Liver (tissue), 9 donors: ENCODE results near the gene DESI1. TPM values are rescaled to one million over a fixed set of nuclear protein-coding genes. Genes with fewer than 3 reads are reported as not detected.

Experiments used
- DNase-seq: peaks from one replicate; pipeline ENCODE4 v3.0.0-alpha.2; 2017; ENCODE audit warnings: low spot score
- H3K27ac ChIP-seq, 2 donors: one replicate each; pipeline ENCODE4 v1.7.0; 2013; ENCODE audit warnings: inconsistent platforms in 2 of 2, low read length in 2 of 2, control low read depth in 1 of 2, low read depth in 1 of 2, mild to moderate bottlenecking in 1 of 2
- H3K27me3 ChIP-seq, 4 donors: one replicate each; pipeline versions ENCODE4 v1.6.1 to v1.7.0; 2013; ENCODE audit warnings: low read length in 3 of 4, inconsistent platforms in 1 of 4, mild to moderate bottlenecking in 1 of 4, moderate library complexity in 1 of 4; ENCODE audit not compliant: control insufficient read depth in 4 of 4, insufficient read depth in 4 of 4
- H3K36me3 ChIP-seq, 4 donors: one replicate each; pipeline versions ENCODE4 v1.6.1 to v1.7.0; 2013; ENCODE audit warnings: low read length in 3 of 4, mild to moderate bottlenecking in 3 of 4, low read depth in 1 of 4, moderate library complexity in 1 of 4; ENCODE audit not compliant: control insufficient read depth in 4 of 4, insufficient read depth in 3 of 4
- H3K4me1 ChIP-seq, 4 donors: one replicate each; pipeline versions ENCODE4 v1.6.1 to v1.7.0; 2013; ENCODE audit warnings: low read length in 3 of 4, mild to moderate bottlenecking in 3 of 4, moderate library complexity in 1 of 4; ENCODE audit not compliant: control insufficient read depth in 4 of 4, insufficient read depth in 4 of 4
- H3K4me3 ChIP-seq, 3 donors: one replicate each; pipeline versions ENCODE4 v1.6.1 to v1.7.0; 2013; ENCODE audit warnings: low read length in 3 of 3, control low read depth in 1 of 3, low read depth in 1 of 3, mild to moderate bottlenecking in 1 of 3
- H3K9ac ChIP-seq, 2 donors: one replicate each; pipeline ENCODE4 v1.7.0; 2013; ENCODE audit warnings: low read length in 2 of 2, mild to moderate bottlenecking in 2 of 2, moderate library complexity in 2 of 2, control low read depth in 1 of 2, low read depth in 1 of 2
- H3K9me3 ChIP-seq, 4 donors: one replicate each; pipeline versions ENCODE4 v1.6.1 to v1.7.0; 2013; ENCODE audit warnings: low read length in 3 of 4; ENCODE audit not compliant: control insufficient read depth in 4 of 4
- ATF3 ChIP-seq: IDR thresholded peaks from 2 replicates; pipeline ENCODE4 v1.6.1; 2016; ENCODE audit warnings: antibody characterized with exemption
- CTCF ChIP-seq: fragments of 150-350 bp; IDR thresholded peaks from 2 replicates; pipeline ENCODE4 v1.5.1; 2017; ENCODE audit warnings: improper control_type of control experiment, low read depth, low read length; ENCODE audit not compliant: missing input control
- EGR1 ChIP-seq, 2 donors: IDR thresholded peaks; 2 replicates each; pipeline ENCODE4 v1.6.1; 2016 to 2018; ENCODE audit warnings: antibody characterized with exemption in 2 of 2, low read depth in 2 of 2
- FOXA1 ChIP-seq: IDR thresholded peaks from 2 replicates; pipeline ENCODE4 v1.6.1; 2016; ENCODE audit warnings: antibody characterized with exemption
- FOXA2 ChIP-seq: IDR thresholded peaks from 2 replicates; pipeline ENCODE4 v1.6.1; 2016; ENCODE audit warnings: antibody characterized with exemption
- GABPA ChIP-seq, 2 donors: IDR thresholded peaks in 1 of 2; conservative IDR thresholded peaks in 1 of 2; 2 replicates each; pipeline ENCODE4 v1.6.1; 2016; ENCODE audit warnings: antibody characterized with exemption in 2 of 2, mild to moderate bottlenecking in 1 of 2, moderate library complexity in 1 of 2
- HNF4A ChIP-seq, 2 donors: conservative IDR thresholded peaks; 2 replicates each; pipeline ENCODE4 v1.6.1; 2016; ENCODE audit warnings: antibody characterized with exemption in 2 of 2, mild to moderate bottlenecking in 2 of 2
- HNF4G ChIP-seq: IDR thresholded peaks from 2 replicates; pipeline ENCODE4 v1.6.1; 2016; ENCODE audit warnings: antibody characterized with exemption
- JUND ChIP-seq, 2 donors: IDR thresholded peaks; 2 replicates each; pipeline ENCODE4 v1.6.1; 2016; ENCODE audit warnings: antibody characterized with exemption in 2 of 2
- NR2F2 ChIP-seq: IDR thresholded peaks from 2 replicates; pipeline ENCODE4 v1.6.1; 2016; ENCODE audit warnings: antibody characterized with exemption
- RAD21 ChIP-seq, 2 donors: IDR thresholded peaks; 2 replicates each; pipeline ENCODE4 v1.6.1; 2016; ENCODE audit warnings: antibody characterized with exemption in 2 of 2, mild to moderate bottlenecking in 2 of 2
- REST ChIP-seq: IDR thresholded peaks from 2 replicates; pipeline ENCODE4 v1.6.1; 2016; ENCODE audit warnings: antibody characterized with exemption, mild to moderate bottlenecking
- RXRA ChIP-seq, 2 donors: IDR thresholded peaks; 2 replicates each; pipeline ENCODE4 v1.6.1; 2017 to 2018; ENCODE audit warnings: antibody characterized with exemption in 2 of 2, mild to moderate bottlenecking in 1 of 2
- SP1 ChIP-seq: IDR thresholded peaks from 2 replicates; pipeline ENCODE4 v1.6.1; 2018; ENCODE audit warnings: antibody characterized with exemption, mild to moderate bottlenecking
- TAF1 ChIP-seq: conservative IDR thresholded peaks from 2 replicates; pipeline ENCODE4 v1.6.1; 2016; ENCODE audit warnings: antibody characterized with exemption, mild to moderate bottlenecking
- YY1 ChIP-seq: IDR thresholded peaks from 2 replicates; pipeline ENCODE4 v1.6.1; 2016; ENCODE audit warnings: antibody characterized with exemption, mild to moderate bottlenecking
- WGBS: extraction: QIAGEN DNeasy Blood & Tissue Kit; methylation state at CpG from one replicate; pipeline ENCODE4 v1.1.7; 2013; 5-methylcytosine and 5-hydroxymethylcytosine counted together
- polyA plus RNA-seq, 2 donors: library from polyadenylated mRNA; stranded (reverse) in 1 of 2; unstranded in 1 of 2; fragments of 200-250 nt in 1 of 2; fragments of >200 nt in 1 of 2; fragmentation: Nextera tagmentation in 1 of 2; extraction: Ambion mirVana in 1 of 2; gene quantifications; one replicate each; pipeline versions ENCODE4 v1.2.1 to v1.2.3, GENCODE V29; 2013 to 2015
- total RNA-seq, 2 donors: library from RNA; depleted of rRNA; stranded (reverse); fragments of >200 nt; gene quantifications; one replicate each; pipeline ENCODE4 v1.2.3, GENCODE V29; 2014
- TF ChIP-seq, protein P1 (sequence below): IDR thresholded peaks from 2 replicates; pipeline ENCODE4 v1.6.1; 2016; ENCODE audit warnings: antibody characterized with exemption
- TF ChIP-seq, protein P2 (sequence below): IDR thresholded peaks from 2 replicates; pipeline ENCODE4 v1.6.1; 2016; ENCODE audit warnings: antibody characterized with exemption
- donor health status: healthy.
- donor health status: healthy.
- donor health status: healthy.
- donor health status: healthy.
- donor health status: healthy.

Gene DESI1
- total and polyA plus RNA-seq, 4 donors: 16.4 to 102 (median 40.6) TPM

DNA sequence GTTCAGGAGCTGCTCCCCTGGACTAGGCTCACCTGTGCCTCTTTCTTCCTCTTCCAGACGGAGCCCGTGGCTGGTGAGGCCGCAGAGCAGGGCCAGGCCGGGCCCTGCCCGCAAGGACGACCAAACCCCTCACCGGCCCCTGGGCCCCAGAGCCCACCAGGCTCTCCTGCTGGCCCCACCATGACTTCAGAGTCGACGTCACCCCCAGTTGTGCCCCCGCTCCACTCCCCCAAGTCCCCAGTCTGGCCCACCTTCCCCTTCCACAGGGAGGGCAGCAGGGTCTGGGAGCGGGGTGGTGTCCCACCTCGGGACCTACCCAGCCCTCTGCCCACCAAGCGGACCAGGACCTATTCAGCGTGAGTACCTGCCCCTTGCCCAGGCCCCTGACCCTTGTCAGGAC is 49.1 kb downstream of the DESI1 start:
- H3K9me3 ChIP-seq: no peaks in the 10 kb centered on the region
- no peaks in the 10 kb centered on the region for H3K4me1 ChIP-seq
- WGBS: 91% methylated on average over 14 of the region's 14 CpGs
- H3K36me3 ChIP-seq: peaks cover 0 to 2% (median under 1%) of the 10 kb centered on the region in 4 donors
- no peak for TF ChIP-seq RAD21 (IDR thresholded peaks at IDR 0.05)
- no peak for TF ChIP-seq YY1
- no peak for TF ChIP-seq FOXA1
- TF ChIP-seq NR2F2: no peak
- TF ChIP-seq GABPA (IDR thresholded peaks at IDR 0.05 in 1 of 2, conservative IDR thresholded peaks at IDR 0.05 in 1 of 2): no peak
- TF ChIP-seq, protein P1, sequence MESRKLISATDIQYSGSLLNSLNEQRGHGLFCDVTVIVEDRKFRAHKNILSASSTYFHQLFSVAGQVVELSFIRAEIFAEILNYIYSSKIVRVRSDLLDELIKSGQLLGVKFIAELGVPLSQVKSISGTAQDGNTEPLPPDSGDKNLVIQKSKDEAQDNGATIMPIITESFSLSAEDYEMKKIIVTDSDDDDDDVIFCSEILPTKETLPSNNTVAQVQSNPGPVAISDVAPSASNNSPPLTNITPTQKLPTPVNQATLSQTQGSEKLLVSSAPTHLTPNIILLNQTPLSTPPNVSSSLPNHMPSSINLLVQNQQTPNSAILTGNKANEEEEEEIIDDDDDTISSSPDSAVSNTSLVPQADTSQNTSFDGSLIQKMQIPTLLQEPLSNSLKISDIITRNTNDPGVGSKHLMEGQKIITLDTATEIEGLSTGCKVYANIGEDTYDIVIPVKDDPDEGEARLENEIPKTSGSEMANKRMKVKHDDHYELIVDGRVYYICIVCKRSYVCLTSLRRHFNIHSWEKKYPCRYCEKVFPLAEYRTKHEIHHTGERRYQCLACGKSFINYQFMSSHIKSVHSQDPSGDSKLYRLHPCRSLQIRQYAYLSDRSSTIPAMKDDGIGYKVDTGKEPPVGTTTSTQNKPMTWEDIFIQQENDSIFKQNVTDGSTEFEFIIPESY: no peak
- no peak for TF ChIP-seq ATF3
- no peak for TF ChIP-seq EGR1 (IDR thresholded peaks at IDR 0.05; ENCODE audit: low read depth in 2 of 2)
- TF ChIP-seq CTCF: no peak
- TF ChIP-seq SP1: no peak
- TF ChIP-seq, protein P2, sequence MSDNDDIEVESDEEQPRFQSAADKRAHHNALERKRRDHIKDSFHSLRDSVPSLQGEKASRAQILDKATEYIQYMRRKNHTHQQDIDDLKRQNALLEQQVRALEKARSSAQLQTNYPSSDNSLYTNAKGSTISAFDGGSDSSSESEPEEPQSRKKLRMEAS: no peak
- TF ChIP-seq TAF1: no peak
- TF ChIP-seq HNF4A (conservative IDR thresholded peaks at IDR 0.05): no peak
- no peak for TF ChIP-seq HNF4G
- TF ChIP-seq FOXA2: no peak
- TF ChIP-seq REST: no peak
- TF ChIP-seq JUND (IDR thresholded peaks at IDR 0.05): no peak
- no peak for TF ChIP-seq RXRA (IDR thresholded peaks at IDR 0.05)
- no peak for DNase-seq
- no peak overlapping the region for H3K4me3 ChIP-seq
- H3K27me3 ChIP-seq: no peaks in the 10 kb centered on the region
- no peak overlapping the region for H3K27ac ChIP-seq
- H3K9ac ChIP-seq: no peak overlapping the region
